Left cardiac atrium (tissue), 4 donors: ENCODE data around the gene ANKRD28. TPM values are rescaled to one million over a fixed set of nuclear protein-coding genes. Genes with fewer than 3 reads are reported as not detected.
"Not testable (repeated sequence)": the region's sequence is repeated elsewhere in the genome, so short reads cannot be mapped to it uniquely, and the experiment has no call there.

ENCODE experiments used
- ATAC-seq, 2 donors: fragments of 200-7000 bp; cut with Tn5 transposase; one replicate each; pipeline ENCODE4 v1.9.1; 2020; ENCODE audit warnings: mild to moderate bottlenecking in 2 of 2, moderate library complexity in 2 of 2
- DNase-seq: peaks from one replicate; pipeline ENCODE4 v3.0.0-alpha.2; 2020
- intact Hi-C, 2 donors: fragments of 100-400 bp; cut with DNase I; formaldehyde crosslinking; loops; one replicate each; pipeline versions ENCODE4 v1.14.1 to v1.15.1; 2022 to 2023
- long read RNA-seq: library from polyadenylated mRNA; unstranded; transcript quantifications from one replicate; pipeline ENCODE4 v2.0.0, GENCODE V29; 2021
- total RNA-seq, 2 donors: library from RNA; stranded (reverse); fragmentation: NEBNext Ultra II Directional; extraction: Animal tissue kit (Norgen Biotek cat#: 25700); gene quantifications; one replicate each; pipeline ENCODE4 v1.2.1, GENCODE V29; 2021
- donor health status: DM: no; HTN: yes; CAD: no.
- donor health status: DM: no; HTN: yes; CAD: no; lungs with severe emphysema.
- donor health status: DM: yes; HTN: yes; CAD: no.
- donor health status: Dilated cardiomyopathy.

Gene ANKRD28
- total RNA-seq = 10 to 100 TPM; 11.1 to 13.0 TPM
- long read RNA-seq, partial matches to known transcripts = 0 of 1 reads
- long read RNA-seq, other reads (novel, unspliced or antisense) = 1 of 1 reads

- ATAC-seq (peak; percentile 70 to 85), DNase-seq (no peak)
- intact Hi-C loops = no loop called here
Observed at GRCh38 chr3:15797642-15798303, at the start of gene ANKRD28. Gene ANKRD28 (minus strand): TSS chr3:15797979. CDS start chr3:15796521, 1,458 bp downstream.

- no peak for DNase-seq
- ATAC-seq = no peak
- intact Hi-C loops = no loop called here
Observed at GRCh38 chr3:15847239-15847638, 49.5 kb upstream of the ANKRD28 start.

- ATAC-seq (no peak), DNase-seq (no peak)
- intact Hi-C loops = no loop called here
Observed at GRCh38 chr3:15846606-15847005, 48.8 kb upstream of the ANKRD28 start.

DNA sequence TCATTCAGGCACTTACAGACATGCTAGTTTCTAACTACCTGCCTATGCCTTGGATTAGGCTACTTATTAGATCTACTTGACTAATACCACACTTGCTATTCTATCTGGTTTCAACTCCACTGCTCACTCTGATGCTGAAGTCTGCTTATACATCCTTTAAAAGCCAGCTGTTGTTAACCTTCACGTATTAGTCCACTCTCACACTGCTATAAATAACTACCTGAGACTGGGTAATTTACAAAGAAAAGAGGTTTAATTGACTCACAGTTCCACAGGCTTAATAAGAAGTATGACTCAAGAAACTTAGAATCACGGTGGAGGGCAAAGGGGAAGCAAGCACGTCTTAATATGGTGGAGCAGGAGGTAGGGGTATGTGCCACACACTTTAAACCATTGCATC lies 47.7 kb upstream of the ANKRD28 start:
- no peak for ATAC-seq

GRCh38 chr3:15844889-15845288 lies 47.1 kb upstream of the ANKRD28 start:
- ATAC-seq (no peak), DNase-seq (no peak)
- intact Hi-C loops = no loop called here

More for the DNA sequence above, 47.7 kb upstream of the ANKRD28 start:
- DNase-seq = no peak
- intact Hi-C loops = no loop called here

DNA sequence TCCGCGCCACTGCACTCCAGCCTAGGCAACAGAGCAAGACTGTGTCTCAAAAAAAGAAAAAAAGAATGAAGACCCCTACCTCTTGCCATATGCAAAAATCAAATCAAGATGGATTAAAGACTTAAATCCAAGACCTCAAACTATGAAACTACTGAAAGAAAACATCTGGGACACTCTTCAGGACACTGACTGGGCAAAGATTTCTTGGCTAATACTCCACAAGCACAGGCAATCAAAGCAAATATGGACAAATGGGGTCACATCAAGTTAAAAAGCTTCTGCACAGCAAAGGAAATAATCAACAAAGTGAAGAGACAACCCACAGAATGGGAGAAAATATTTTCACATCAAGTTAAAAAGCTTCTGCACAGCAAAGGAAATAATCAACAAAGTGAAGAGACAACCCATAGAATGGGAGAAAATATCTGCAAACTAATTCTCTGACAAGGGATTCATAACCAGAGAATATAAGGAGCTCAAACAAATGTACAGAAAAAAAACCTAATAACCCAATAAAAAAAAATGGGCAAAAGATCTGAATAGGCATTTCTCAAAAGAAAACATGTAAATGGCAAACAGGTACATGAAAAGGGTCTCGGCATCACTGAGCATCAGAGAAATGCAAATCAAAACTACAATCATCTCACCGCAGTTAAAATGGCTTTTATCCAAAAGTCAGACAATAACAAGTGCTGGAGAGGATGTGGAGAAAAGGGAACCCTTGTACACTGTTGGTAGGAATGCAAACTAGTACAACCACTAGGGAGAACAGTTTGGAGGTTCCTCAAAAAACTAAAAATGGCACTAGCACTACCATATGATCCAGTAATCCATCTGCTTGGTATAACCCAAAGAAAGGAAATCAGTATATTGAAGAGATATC lies 43.6 kb upstream of the ANKRD28 start:
- ATAC-seq, DNase-seq, intact Hi-C loops: not testable (repeated sequence)

GRCh38 chr3:15839568-15839967 lies 41.8 kb upstream of the ANKRD28 start:
- intact Hi-C loops = no loop called here
- ATAC-seq (no peak), DNase-seq (no peak)

- DNase-seq = no peak
- no peak for ATAC-seq
- intact Hi-C loops = no loop called here
Observed at GRCh38 chr3:15831927-15832326, 34.1 kb upstream of the ANKRD28 start.

DNA sequence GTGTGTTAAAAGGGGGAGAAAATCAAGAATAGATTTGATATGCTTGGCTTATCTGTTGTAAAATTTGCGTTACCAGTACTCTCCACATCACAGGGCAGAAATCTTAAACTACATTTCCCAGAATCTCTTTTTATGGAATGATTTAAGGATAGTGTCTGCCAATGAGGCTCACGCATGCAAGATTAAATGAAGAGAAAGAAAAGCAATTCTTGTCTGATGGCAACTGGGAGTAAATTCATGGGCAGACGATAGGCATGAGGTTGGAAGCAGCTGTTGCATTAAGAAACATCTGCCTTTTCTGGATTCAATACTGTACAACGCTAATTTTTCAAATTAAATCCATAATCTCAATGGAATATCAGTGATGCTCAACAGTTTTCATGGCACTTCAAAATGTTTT lies 27.2 kb upstream of the ANKRD28 start:
- intact Hi-C loops = no loop called here
- ATAC-seq (no peak), DNase-seq (no peak)

DNA sequence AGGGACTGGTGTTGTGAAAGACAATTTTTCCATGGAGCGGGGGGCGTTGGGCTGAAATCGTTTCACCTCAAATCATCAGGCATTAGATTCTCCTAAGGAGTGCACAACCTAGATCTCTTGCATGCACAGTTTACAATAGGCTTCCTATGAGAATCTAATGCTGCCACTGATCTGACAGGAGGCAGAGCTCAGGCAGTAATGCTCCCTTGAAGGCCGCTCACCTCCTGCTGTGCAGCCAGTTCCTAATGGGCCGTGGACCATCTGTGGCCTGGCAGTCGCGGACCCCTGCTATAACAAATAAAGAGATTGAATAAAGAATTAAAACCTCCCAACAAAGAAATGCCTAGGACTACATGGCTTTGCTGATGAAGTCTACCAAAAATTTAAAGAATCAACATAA lies 25.3 kb upstream of the ANKRD28 start:
- intact Hi-C loops = no loop called here
- ATAC-seq (no peak), DNase-seq (no peak)

DNA sequence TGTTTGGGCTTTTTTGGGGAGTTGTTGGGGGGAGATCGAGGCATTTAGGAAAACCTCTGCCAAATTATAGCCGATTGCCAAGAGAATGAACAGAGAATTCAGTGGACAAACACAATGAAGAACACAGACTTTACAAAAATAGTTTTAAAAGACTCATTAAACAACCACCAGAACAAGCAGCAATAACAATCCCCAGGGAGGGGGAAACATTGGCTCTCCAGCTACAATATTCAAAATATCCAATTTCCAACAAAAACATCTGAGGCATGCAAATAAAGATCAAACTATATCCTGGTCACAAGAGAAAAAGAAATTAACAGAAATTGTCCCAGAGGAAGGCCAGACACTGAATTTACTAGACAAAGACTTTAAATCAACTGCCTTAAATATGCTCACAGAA lies 24.5 kb upstream of the ANKRD28 start:
- intact Hi-C loops = no loop called here
- no peak for ATAC-seq
- no peak for DNase-seq

DNA sequence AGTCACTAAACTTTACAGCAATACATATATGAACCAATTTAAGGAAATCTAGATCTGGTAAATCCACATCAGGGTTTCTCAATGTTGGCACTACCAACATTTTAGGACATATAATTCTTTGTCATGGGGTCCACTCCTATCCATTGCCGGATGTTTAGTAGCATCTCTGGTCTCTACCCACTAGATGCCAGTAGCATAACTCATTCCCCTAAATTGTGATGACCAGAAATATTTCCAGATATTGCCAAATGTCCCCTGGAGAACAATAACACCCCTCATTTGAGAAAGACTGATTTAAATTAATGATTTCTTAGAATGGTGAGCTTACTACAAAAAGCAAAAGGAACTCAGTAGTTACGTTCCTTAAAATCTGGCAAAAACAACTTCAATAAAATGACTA lies 23.1 kb upstream of the ANKRD28 start:
- no peak for DNase-seq
- no peak for ATAC-seq
- intact Hi-C loops = no loop called here

GRCh38 chr3:15819576-15819975 lies 21.8 kb upstream of the ANKRD28 start:
- intact Hi-C loops = loop anchor here (5.0 to 10.0 kb wide), 3 partner anchors 228 to 428 kb away; partner anchors contain the start of gene GALNT15 (in 1 of the 2)
- ATAC-seq (no peak), DNase-seq (no peak)

GRCh38 chr3:15819043-15819442 lies 21.3 kb upstream of the ANKRD28 start:
- no peak for ATAC-seq
- intact Hi-C loops = loop anchor here (5.0 to 10.0 kb wide), 3 partner anchors 228 to 428 kb away; partner anchors contain the start of gene GALNT15 (in 1 of the 2)
- no peak for DNase-seq

- DNase-seq (no peak), ATAC-seq (peak; percentile 42 to 55)
- intact Hi-C loops = loop anchor here (5.0 to 10.0 kb wide), 3 partner anchors 232 to 432 kb away; partner anchors contain the start of gene GALNT15 (in 1 of the 2)
Observed at GRCh38 chr3:15815696-15816095, 17.9 kb upstream of the ANKRD28 start.

- intact Hi-C loops = loop anchor here in 1 of 2 donors (10.0 kb wide), 1 partner anchor 362 kb away; the partner anchor contains the start of gene GALNT15
- not testable (repeated sequence) for ATAC-seq, DNase-seq
Observed at GRCh38 chr3:15813079-15813478, 15.3 kb upstream of the ANKRD28 start.

DNA sequence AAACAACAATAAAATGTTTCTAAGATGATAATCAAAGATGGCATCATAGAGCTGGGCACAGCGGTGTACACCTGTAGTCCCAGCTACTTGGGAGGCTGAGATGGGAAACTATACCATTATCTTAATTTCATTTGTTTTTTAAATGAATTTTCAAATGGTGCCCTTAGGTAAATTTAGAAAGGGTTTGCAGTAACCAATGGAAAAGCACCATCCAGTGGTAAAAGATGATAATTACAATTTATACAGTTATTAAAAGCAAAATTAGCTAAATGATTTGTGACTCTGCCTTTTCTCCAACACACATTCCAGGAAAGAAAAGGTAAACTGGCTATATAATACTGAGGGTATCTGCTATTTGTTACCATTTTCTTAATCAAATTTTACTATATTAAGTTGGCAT lies 14.4 kb upstream of the ANKRD28 start:
- no peak for ATAC-seq
- intact Hi-C loops = loop anchor here in 1 of 2 donors (10.0 kb wide), 1 partner anchor 363 kb away; the partner anchor contains the start of gene GALNT15

DNA sequence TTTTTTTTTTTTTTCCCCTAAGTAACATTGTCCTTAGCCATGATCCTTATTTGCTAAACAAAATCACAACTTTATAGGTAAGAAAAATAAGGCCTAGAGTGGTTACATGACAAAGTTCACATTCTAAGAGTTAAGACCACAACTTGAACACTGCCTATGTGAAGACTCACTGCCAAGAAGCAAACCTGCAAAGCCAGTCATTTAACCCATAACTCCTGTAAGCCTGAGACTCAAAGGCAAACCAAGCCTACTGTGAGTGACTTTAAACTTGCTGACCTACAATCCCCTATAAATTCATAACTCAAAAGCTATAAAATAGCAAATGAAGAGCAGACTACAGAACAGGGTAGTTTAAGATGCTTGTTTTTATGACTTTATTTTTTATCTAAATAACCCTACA lies 12.9 kb upstream of the ANKRD28 start:
- DNase-seq (no peak), ATAC-seq (no peak)
- intact Hi-C loops = loop anchor here in 1 of 2 donors (2.0 to 10.0 kb wide), 2 partner anchors 180 to 364 kb away; partner anchors contain the start of gene GALNT15

More for the DNA sequence above, 14.4 kb upstream of the ANKRD28 start:
- DNase-seq = no peak

- DNase-seq (no peak), ATAC-seq (no peak)
- intact Hi-C loops = loop anchor here in 1 of 2 donors (5.0 kb wide), 1 partner anchor 177 kb away; no protein-coding TSS in a partner anchor
Observed at GRCh38 chr3:15809313-15809712, 11.5 kb upstream of the ANKRD28 start.
